Ovary (tissue), 9 donors: ENCODE measurements around the gene RANBP10. TPM values are rescaled to one million over a fixed set of nuclear protein-coding genes. Genes with fewer than 3 reads are reported as not detected.

Experiments
- DNase-seq, 5 donors: peaks; one replicate each; pipeline ENCODE4 v3.0.0-alpha.2; 2019 to 2020
- H3K27ac ChIP-seq, 2 donors: fragments of 200-600 bp; one replicate each; pipeline versions ENCODE4 v1.5.1 to v1.8.0; 2019 to 2022
- H3K27me3 ChIP-seq: fragments of 200-600 bp; one replicate; pipeline ENCODE4 v1.8.0; 2022
- H3K36me3 ChIP-seq: fragments of 200-600 bp; sonication (generic); one replicate; pipeline ENCODE4 v1.5.1; 2019
- H3K4me1 ChIP-seq: one replicate; pipeline ENCODE4 v1.8.1; 2013; ENCODE audit warnings: mild to moderate bottlenecking, moderate library complexity; ENCODE audit not compliant: insufficient read depth
- H3K4me3 ChIP-seq: fragments of 200-600 bp; sonication (generic); one replicate; pipeline ENCODE4 v1.5.1; 2017
- H3K9me3 ChIP-seq, 2 donors: fragments of 200-600 bp in 1 of 2; sonication (generic) in 1 of 2; one replicate each; pipeline versions ENCODE4 v1.5.1 to v1.8.1; 2013 to 2019; ENCODE audit warnings: mild to moderate bottlenecking in 1 of 2, moderate library complexity in 1 of 2
- CTCF ChIP-seq, 3 donors: fragments of 450-650 bp in 2 of 3; fragments of 200-600 bp in 1 of 3; IDR thresholded peaks; one replicate each; pipeline versions ENCODE4 v1.5.1 to v1.8.0; 2016 to 2022; ENCODE audit warnings: antibody characterized with exemption in 3 of 3, mild to moderate bottlenecking in 1 of 3
- EP300 ChIP-seq: sonication (generic); formaldehyde crosslinking; IDR thresholded peaks from one replicate; pipeline ENCODE4 v1.6.1; 2017; ENCODE audit warnings: antibody characterized with exemption
- POLR2A ChIP-seq: fragments of 450-650 bp; IDR thresholded peaks from one replicate; pipeline ENCODE4 v1.6.1; 2017; ENCODE audit warnings: antibody characterized with exemption, mild to moderate bottlenecking, moderate library complexity
- WGBS, 3 donors: extraction: QIAGEN DNeasy Blood & Tissue Kit in 1 of 3; methylation state at CpG; one replicate each; pipeline versions ENCODE4 v1.1.5 to v1.1.7; 2013 to 2017; 5-methylcytosine and 5-hydroxymethylcytosine counted together
- intact Hi-C, 4 donors: fragments of 100-400 bp; cut with DNase I; formaldehyde crosslinking; loops; one replicate each; pipeline versions ENCODE4 v1.11.0 to v1.15.1; 2022 to 2023
- polyA plus RNA-seq, 2 donors: library from polyadenylated mRNA; stranded (reverse); fragments of 200-250 nt in 1 of 2; fragments of 350-450 nt in 1 of 2; fragmentation: Illumina TruSeq in 1 of 2; extraction: RNeasy Lipid Tissue Mini Kit (QIAGEN cat#74804) in 1 of 2; gene quantifications; one replicate each; pipeline ENCODE4 v1.2.3, GENCODE V29; 2013 to 2014
- small RNA-seq: library from RNA; depleted of rRNA; stranded (forward); fragments of <200 nt; gene quantifications from one replicate; pipeline ENCODE3, GENCODE V24; 2016
- total RNA-seq, 7 donors: library from RNA; depleted of rRNA in 2 of 7; stranded (reverse); fragments of >200 nt in 2 of 7; fragmentation: NEBNext Ultra II Directional in 3 of 7; extraction: Animal tissue kit (Norgen Biotek cat#: 25700) in 3 of 7; gene quantifications; one replicate each; pipeline versions ENCODE4 v1.1.0 to v1.2.4, GENCODE V29; 2016 to 2023
- donor health status: DM: no; HTN: no; CAD: no; lungs with moderate emphysema.
- donor health status: DM: no; HTN: no; CAD: no.
- donor health status: Bipolar disorder and iron deficiency.
- donor health status: DM: yes; HTN: yes; CAD: no.
- donor health status: DM: no; HTN: no; CAD: no.
- donor health status: DM: yes; HTN: yes; CAD: no.

The RANBP10 gene
- total and polyA plus RNA-seq, 9 donors: 8.3 to 19.6 (median 16.9) TPM

- DNase-seq: peak in 1 of 5 donors; percentile 41
- no peaks in the 10 kb centered on the region for H3K27me3 ChIP-seq
- intact Hi-C loops: loop anchor here in 2 of 4 donors (5.0 to 10.0 kb wide), 3 partner anchors 130 to 350 kb away; partner anchors contain the start of genes CTRL (in 1 of the 2), DDX28 (in 1 of the 2), DUS2 (in 1 of the 2) and RANBP10 (in 1 of the 2)
- peaks cover 12% of the 10 kb centered on the region for H3K4me1 ChIP-seq
- no peaks in the 10 kb centered on the region for H3K36me3 ChIP-seq
- H3K9me3 ChIP-seq: no peaks in the 10 kb centered on the region
- 92 to 95% (median 92%) methylated on average over 28 of the region's 28 CpGs for WGBS, 3 donors
- H3K27ac ChIP-seq: peak overlapping the region in 1 of 2 donors; percentile 72
- no peak overlapping the region for H3K4me3 ChIP-seq
- TF ChIP-seq EP300: no peak
- no peak for TF ChIP-seq CTCF (IDR thresholded peaks at IDR 0.05)
- TF ChIP-seq POLR2A: no peak
Measured at GRCh38 chr16:67674851-67675578, 131.3 kb downstream of the RANBP10 start.

- intact Hi-C loops: loop anchor here in 2 of 4 donors (10.0 kb wide), 2 partner anchors 131 to 351 kb away; partner anchors contain the start of genes DDX28 (in 1 of the 2), DUS2 (in 1 of the 2), RANBP10 (in 1 of the 2) and TSNAXIP1 (in 1 of the 2)
- H3K36me3 ChIP-seq: no peaks in the 10 kb centered on the region
- WGBS, 3 donors: 42 to 53% (median 45%) methylated on average over 21 of the region's 21 CpGs
- no peak for TF ChIP-seq EP300
- no peak for TF ChIP-seq POLR2A
- no peak for TF ChIP-seq CTCF (IDR thresholded peaks at IDR 0.05)
- H3K4me1 ChIP-seq: peaks cover 12% of the 10 kb centered on the region
- no peaks in the 10 kb centered on the region for H3K27me3 ChIP-seq
- no peaks in the 10 kb centered on the region for H3K9me3 ChIP-seq
- peak overlapping the region; percentile 46 to 72 for H3K27ac ChIP-seq
- peak; percentile 75 to 86 (median 75) for DNase-seq
- H3K4me3 ChIP-seq: no peak overlapping the region
Measured at GRCh38 chr16:67673712-67674580, 132.4 kb downstream of the RANBP10 start.

Small RNAs within 50 kb of the gene (small RNA-seq; reads per million reads assigned to genes)
- gene AC040162.2: not detected

Other genes starting within 250 kb of the RANBP10 start
- 10 to 100 TPM; 21.0 to 47.6 (median 42.2) TPM for gene CTCF, start 244.0 kb downstream of the RANBP10 start, total RNA-seq
- gene CTCF, start 244.0 kb downstream of the RANBP10 start, polyA plus RNA-seq: 10 to 100 TPM; 26.8 to 48.4 TPM
- gene CARMIL2, start 161.4 kb downstream of the RANBP10 start, total RNA-seq: 1 to 10 TPM in 2 of 7 donors, under 1 TPM in 4, not detected in 1; 0.23 to 1.5 (median 0.61) TPM
- gene CARMIL2, start 161.4 kb downstream of the RANBP10 start, polyA plus RNA-seq: under 1 TPM; 0.10 to 0.51 TPM
- gene ACD, start 146.3 kb downstream of the RANBP10 start, total RNA-seq: 10 to 100 TPM; 22.5 to 40.8 (median 29.4) TPM
- 10 to 100 TPM in 1 of 2 donors, 1 to 10 TPM in 1; 5.3 to 35.8 TPM for gene ACD, start 146.3 kb downstream of the RANBP10 start, polyA plus RNA-seq
- gene PARD6A, start 145.6 kb downstream of the RANBP10 start, total RNA-seq: 10 to 100 TPM in 1 of 7 donors, 1 to 10 TPM in 6; 2.7 to 12.9 (median 5.1) TPM
- 1 to 10 TPM in 1 of 2 donors, under 1 TPM in 1; 0.53 to 3.0 TPM for gene PARD6A, start 145.6 kb downstream of the RANBP10 start, polyA plus RNA-seq
- gene ENKD1, start 139.8 kb downstream of the RANBP10 start, total RNA-seq: 10 to 100 TPM; 17.3 to 45.6 (median 21.7) TPM
- 10 to 100 TPM in 1 of 2 donors, 1 to 10 TPM in 1; 8.0 to 29.8 TPM for gene ENKD1, start 139.8 kb downstream of the RANBP10 start, polyA plus RNA-seq
- 1 to 10 TPM; 2.2 to 8.2 (median 4.6) TPM for gene C16orf86, start 139.7 kb downstream of the RANBP10 start, total RNA-seq
- gene C16orf86, start 139.7 kb downstream of the RANBP10 start, polyA plus RNA-seq: 1 to 10 TPM in 1 of 2 donors, under 1 TPM in 1; 0.13 to 6.8 TPM
- gene GFOD2, start 87.2 kb downstream of the RANBP10 start, total RNA-seq: 10 to 100 TPM in 6 of 7 donors, 1 to 10 TPM in 1; 8.6 to 15.9 (median 13.4) TPM
- gene GFOD2, start 87.2 kb downstream of the RANBP10 start, polyA plus RNA-seq: 10 to 100 TPM in 1 of 2 donors, 1 to 10 TPM in 1; 8.3 to 10.9 TPM
- gene TSNAXIP1, start 329 bp upstream of the RANBP10 start, total RNA-seq: 10 to 100 TPM in 1 of 7 donors, 1 to 10 TPM in 6; 2.4 to 13.1 (median 3.2) TPM
- gene TSNAXIP1, start 329 bp upstream of the RANBP10 start, polyA plus RNA-seq: 1 to 10 TPM; 2.7 to 3.7 TPM
- gene THAP11, start 35.8 kb upstream of the RANBP10 start, total RNA-seq: 10 to 100 TPM; 31.0 to 59.7 (median 46.6) TPM
- 10 to 100 TPM; 17.3 to 30.6 TPM for gene THAP11, start 35.8 kb upstream of the RANBP10 start, polyA plus RNA-seq
- gene NUTF2, start 40.4 kb upstream of the RANBP10 start, total RNA-seq: 10 to 100 TPM; 35.9 to 98.1 (median 67.8) TPM
- gene NUTF2, start 40.4 kb upstream of the RANBP10 start, polyA plus RNA-seq: 100 to 1,000 TPM in 1 of 2 donors, 10 to 100 TPM in 1; 67.6 to 105 TPM
- gene CENPT, start 41.1 kb upstream of the RANBP10 start, total RNA-seq: 10 to 100 TPM; 35.8 to 44.9 (median 42.0) TPM
- gene CENPT, start 41.1 kb upstream of the RANBP10 start, polyA plus RNA-seq: 10 to 100 TPM; 18.4 to 57.4 TPM
- gene EDC4, start 66.5 kb upstream of the RANBP10 start, total RNA-seq: 10 to 100 TPM; 34.7 to 65.3 (median 54.0) TPM
- gene EDC4, start 66.5 kb upstream of the RANBP10 start, polyA plus RNA-seq: 10 to 100 TPM; 29.8 to 37.9 TPM
- 1 to 10 TPM in 6 of 7 donors, under 1 TPM in 1; 0.95 to 3.9 (median 2.5) TPM for gene NRN1L, start 78.3 kb upstream of the RANBP10 start, total RNA-seq
- 1 to 10 TPM in 1 of 2 donors, not detected in 1; 4.7 TPM for gene NRN1L, start 78.3 kb upstream of the RANBP10 start, polyA plus RNA-seq
- gene PSKH1, start 86.7 kb upstream of the RANBP10 start, total RNA-seq: 10 to 100 TPM; 13.6 to 38.9 (median 31.6) TPM
- gene PSKH1, start 86.7 kb upstream of the RANBP10 start, polyA plus RNA-seq: 10 to 100 TPM in 1 of 2 donors, 1 to 10 TPM in 1; 9.6 to 26.6 TPM
- 1 to 10 TPM; 1.5 to 4.4 (median 2.5) TPM for gene CTRL, start 125.3 kb upstream of the RANBP10 start, total RNA-seq
- gene CTRL, start 125.3 kb upstream of the RANBP10 start, polyA plus RNA-seq: 1 to 10 TPM in 1 of 2 donors, under 1 TPM in 1; 0.35 to 2.5 TPM
- 10 to 100 TPM; 26.2 to 64.4 (median 50.8) TPM for gene PSMB10, start 130.3 kb upstream of the RANBP10 start, total RNA-seq
- gene PSMB10, start 130.3 kb upstream of the RANBP10 start, polyA plus RNA-seq: 10 to 100 TPM in 1 of 2 donors, 1 to 10 TPM in 1; 5.8 to 63.1 TPM
- 10 to 100 TPM; 10.5 to 31.2 (median 22.0) TPM for gene LCAT, start 137.6 kb upstream of the RANBP10 start, total RNA-seq
- 10 to 100 TPM in 1 of 2 donors, 1 to 10 TPM in 1; 7.5 to 15.0 TPM for gene LCAT, start 137.6 kb upstream of the RANBP10 start, polyA plus RNA-seq
- 10 to 100 TPM; 27.7 to 85.6 (median 56.5) TPM for gene SLC12A4, start 162.1 kb upstream of the RANBP10 start, total RNA-seq
- 10 to 100 TPM; 29.7 to 48.7 TPM for gene SLC12A4, start 162.1 kb upstream of the RANBP10 start, polyA plus RNA-seq
- gene DPEP3, start 173.9 kb upstream of the RANBP10 start, total RNA-seq: under 1 TPM in 1 of 7 donors, not detected in 6; 0.23 TPM
- under 1 TPM in 1 of 2 donors, not detected in 1; 0.05 TPM for gene DPEP3, start 173.9 kb upstream of the RANBP10 start, polyA plus RNA-seq
- 1 to 10 TPM in 2 of 7 donors, under 1 TPM in 3, not detected in 2; 0.33 to 1.9 (median 0.99) TPM for gene DPEP2, start 192.9 kb upstream of the RANBP10 start, total RNA-seq
- gene DPEP2, start 192.9 kb upstream of the RANBP10 start, polyA plus RNA-seq: 1 to 10 TPM in 1 of 2 donors, under 1 TPM in 1; 0.76 to 3.1 TPM
- not detected for gene DPEP2NB, start 209.4 kb upstream of the RANBP10 start, total RNA-seq
- gene DPEP2NB, start 209.4 kb upstream of the RANBP10 start, polyA plus RNA-seq: not detected
- 10 to 100 TPM in 3 of 7 donors, 1 to 10 TPM in 4; 6.8 to 14.0 (median 9.7) TPM for gene DDX28, start 216.7 kb upstream of the RANBP10 start, total RNA-seq
- 1 to 10 TPM; 9.2 to 9.3 TPM for gene DDX28, start 216.7 kb upstream of the RANBP10 start, polyA plus RNA-seq
- 10 to 100 TPM in 2 of 7 donors, 1 to 10 TPM in 5; 4.8 to 15.7 (median 8.5) TPM for gene DUS2, start 216.7 kb upstream of the RANBP10 start, total RNA-seq
- 1 to 10 TPM; 5.4 to 9.5 TPM for gene DUS2, start 216.7 kb upstream of the RANBP10 start, polyA plus RNA-seq